Right renal pelvis (tissue), 4 donors: ENCODE measurements around the gene COL24A1. TPM values are rescaled to one million over a fixed set of nuclear protein-coding genes. Genes with fewer than 3 reads are reported as not detected.

ENCODE experiments used
- DNase-seq, 4 donors: peaks; one replicate each; pipeline ENCODE4 v3.0.0-alpha.2; 2013; ENCODE audit warnings: low read depth in 4 of 4, low spot score in 3 of 4, missing footprints in 1 of 4
- polyA plus RNA-seq, 4 donors: library from polyadenylated mRNA; unstranded; fragments of 120-200 nt; gene quantifications; one replicate each; pipeline ENCODE4 v1.2.1, GENCODE V29; 2013; ENCODE audit not compliant: insufficient read length in 4 of 4

COL24A1 gene
- polyA plus RNA-seq: 1 to 10 TPM; 1.8 to 2.2 (median 1.9) TPM

DNA sequence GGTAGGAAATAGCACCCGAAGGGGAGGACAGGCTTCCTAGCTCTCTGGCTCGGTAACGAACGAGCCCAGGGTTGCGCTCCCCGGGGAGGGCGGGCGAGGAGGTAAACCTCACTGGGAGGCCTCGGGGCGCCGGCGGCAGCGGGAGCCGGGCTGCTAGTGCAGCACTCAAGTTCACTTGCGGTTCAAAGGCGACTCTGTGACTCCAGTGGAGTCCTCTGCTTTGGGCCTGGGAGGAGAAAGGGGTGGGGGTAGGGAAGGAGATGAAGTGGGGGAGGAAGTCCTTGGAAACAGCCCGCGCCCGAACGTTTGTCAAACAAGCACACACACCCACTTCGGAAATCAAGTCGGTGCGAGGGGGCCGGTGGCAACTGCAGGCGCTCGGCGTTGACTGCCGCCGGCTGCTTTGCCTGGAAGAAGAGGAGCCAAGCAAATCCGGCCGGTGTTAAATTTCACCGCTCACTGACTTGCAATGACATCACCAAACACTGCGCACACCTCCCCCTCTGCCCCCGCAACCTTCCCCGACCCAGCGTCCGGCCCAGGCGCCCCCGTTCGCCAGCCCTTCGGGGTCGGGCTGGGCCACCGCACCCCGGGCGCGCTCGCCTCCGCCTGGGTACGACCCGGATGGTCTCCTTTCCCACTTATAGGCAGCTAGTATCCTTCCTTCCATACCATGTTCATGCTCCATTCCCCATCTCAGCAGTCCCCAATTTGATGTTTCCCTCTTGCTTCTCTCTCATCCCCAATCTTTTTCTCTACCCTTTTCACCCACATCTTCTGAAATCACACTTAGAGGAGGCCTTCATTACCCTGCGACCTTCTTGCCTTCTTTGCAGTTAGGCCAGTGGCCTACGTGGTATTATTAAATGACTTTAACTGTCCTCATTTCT lies at the start of gene COL24A1:
COL24A1 (minus strand) TSS at position 207 of the 890 bp plus-strand sequence. CDS start 376 bp downstream, outside the sequence.
- DNase-seq: peak; percentile 34 to 63 (median 56)

DNA sequence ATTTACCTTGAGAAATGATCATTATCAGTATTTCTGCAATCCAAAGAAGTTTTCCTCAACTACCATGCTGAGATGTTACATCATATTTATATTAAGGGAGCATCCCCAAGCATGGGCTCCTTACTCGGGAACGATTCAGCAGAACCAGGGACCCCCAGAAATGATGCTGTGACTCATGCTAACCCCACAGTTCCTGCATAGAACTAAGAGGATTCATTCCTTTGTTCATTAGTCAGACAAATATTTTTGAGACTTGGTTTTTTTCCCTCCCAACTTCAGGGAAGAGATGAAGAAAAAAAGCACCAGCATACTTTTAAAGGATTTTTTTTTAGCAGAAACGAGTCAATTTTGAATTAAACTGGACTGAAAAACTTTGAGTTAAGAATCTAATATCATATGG lies 49.2 kb upstream of the COL24A1 start:
- DNase-seq: no peak

DNA sequence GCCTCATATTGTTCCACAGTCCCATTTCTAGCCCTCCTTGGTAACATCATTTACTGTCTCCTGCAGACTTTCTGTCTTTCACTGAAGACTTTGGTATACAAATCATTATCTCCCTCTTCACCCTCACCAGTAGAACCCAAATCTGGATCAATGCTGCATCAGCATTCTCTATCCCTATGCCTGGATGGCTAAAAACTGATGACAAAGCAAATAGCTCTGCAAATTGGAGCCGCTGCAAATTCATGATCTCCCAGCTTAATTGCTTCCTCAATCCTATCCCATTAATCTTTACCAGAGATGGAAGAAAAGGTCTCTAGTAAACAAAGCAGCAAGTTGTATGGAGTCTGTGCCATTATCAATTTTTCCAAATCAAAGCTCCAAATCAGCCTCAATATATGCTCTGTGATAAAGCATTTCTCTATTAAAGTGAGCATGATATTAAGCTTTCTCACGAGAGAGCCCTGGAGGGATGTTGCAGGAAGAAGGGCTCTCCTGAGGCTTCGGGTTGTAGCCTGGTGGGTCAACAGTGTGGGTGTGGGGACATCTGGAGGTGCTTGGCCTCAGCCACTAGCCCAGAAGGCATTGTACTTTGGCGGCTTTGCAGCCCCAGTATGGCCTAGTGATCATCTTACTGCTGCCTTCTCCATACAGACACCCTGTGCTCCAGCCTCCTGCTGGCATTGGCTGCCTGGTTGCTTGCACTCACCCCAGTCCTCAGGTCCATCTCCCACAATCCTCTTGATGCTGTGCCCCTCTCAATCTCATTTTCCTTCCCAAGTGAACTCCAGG lies 46.2 kb upstream of the COL24A1 start:
- no peak for DNase-seq

DNA sequence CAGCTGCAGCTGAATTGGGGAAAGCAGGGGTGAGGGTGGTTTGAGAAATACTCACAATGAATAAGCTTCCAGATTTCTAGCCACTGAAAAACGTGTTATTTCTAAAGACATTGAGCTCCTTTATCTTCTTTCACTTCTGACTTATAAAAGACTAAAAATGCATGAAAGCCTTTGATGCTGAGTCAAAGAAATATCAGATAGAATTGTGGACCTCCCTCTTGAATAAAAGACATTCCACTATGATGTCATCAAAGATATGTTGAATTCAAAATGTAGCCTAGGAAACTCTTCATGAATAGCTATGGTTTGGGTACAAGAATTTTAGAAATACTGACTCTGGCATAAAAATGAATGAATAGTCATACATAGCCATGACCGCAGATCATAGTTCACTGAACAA lies 44.7 kb upstream of the COL24A1 start:
- DNase-seq: no peak

DNA sequence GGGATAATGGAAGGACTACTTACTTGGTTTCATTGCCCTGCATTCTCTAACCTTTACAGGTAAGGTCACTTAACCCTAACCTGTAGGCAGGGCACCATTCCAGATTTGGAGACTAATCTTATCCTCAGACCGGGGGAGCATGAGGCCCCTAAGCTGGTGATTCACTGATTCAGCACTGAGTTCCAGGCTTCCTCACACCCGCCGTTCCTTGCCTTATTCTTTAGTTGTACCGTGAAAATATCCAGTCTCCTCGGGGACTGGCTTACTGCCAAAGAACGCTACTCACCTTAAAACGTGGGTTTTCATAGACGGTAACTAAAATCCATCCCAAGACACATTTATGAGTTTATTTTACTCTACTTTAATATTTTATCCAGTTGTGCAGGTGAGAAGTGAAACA lies 44.3 kb upstream of the COL24A1 start:
- DNase-seq: no peak

DNA sequence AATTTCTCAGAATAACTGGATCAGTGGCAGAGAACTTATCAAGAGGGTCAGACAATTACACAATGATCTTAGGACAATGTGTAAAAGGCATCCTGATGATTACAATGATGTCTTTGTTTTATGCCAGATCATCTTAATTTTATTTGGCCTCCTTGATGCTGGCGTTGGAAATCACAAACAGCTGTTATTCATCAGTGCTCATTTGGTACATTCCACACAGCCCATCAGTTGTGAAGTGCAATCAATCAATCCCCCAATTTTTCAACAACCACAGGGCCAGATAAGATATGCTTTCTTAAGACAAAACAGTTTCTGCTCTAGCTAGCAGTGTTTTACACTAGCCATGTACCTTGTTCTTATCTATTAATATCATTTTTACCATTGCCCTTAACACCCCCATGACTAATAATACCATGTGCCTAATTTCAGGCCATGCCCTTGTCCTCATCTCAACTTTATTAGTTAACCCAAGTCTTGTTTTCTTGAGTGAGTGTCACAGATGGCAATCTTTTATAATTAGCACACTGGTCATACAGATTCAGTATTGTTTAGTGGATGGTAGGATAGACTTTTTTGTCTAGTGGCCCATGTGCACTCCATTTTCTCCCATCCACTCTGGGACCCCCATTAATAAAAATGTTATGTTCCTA lies 40.8 kb upstream of the COL24A1 start:
- DNase-seq: no peak

DNA sequence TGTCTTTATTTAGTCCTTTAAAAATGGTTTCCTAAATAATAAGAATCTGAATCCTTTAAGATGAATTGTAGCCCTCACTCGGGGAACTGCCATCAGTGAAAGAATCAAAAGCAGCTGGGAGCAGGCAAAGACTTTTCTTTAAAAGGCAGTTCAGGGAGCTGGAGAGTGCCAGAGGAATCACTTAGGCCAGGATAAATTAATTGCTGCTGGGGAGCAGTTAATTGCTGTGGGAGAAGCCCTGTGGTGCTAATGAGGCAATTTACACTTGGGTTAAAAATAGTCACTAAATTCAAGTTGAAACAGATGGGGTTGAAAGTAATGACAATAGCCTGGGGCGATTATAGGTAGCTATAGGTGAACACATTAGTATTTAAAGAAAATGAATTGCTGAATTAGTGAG lies 38.7 kb upstream of the COL24A1 start:
- no peak for DNase-seq

DNA sequence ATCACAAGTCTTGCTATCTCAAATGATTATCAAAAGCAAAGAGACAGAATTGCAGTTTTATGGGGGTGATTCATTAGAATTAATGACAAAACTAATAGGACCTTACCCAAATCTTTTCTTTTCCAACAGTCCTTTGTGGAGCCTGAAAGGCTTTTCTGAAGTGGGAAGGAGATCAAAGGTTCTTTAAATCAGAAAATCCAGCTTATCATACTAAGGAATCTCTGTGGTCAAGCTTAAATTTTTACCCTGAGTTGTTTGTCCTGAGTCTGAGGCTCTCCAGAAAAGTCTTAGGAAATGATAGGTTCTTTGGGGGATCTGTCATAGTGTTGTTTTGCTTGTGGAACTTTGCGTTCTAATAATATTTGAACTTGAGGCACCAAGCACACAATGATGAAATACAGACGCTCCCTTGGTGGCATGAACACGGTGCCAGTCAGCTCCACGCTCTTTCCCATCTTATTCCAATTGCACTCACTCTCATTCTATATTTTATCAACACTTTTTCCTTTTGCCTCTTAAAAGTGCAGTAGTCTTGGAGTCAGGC lies 38.0 kb upstream of the COL24A1 start:
- no peak for DNase-seq

DNA sequence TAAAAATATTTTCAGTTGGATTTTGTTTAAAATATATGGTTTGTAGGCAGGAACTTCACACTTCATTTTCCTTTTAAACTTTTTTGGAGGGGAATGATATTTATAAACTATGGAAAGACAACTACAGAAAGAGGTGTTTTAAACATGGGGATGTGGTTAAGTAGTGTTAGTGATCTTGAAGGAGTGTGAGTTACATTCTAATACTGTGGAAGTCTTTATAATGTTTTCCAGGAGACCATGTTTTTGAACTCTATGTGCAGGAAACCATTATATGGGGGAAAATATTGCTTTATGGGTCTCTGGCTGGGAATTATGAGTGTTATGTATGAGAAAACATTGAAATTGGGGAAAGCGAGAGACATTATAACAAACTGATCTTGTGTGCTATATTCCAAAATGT lies 35.8 kb upstream of the COL24A1 start:
- DNase-seq: no peak

DNA sequence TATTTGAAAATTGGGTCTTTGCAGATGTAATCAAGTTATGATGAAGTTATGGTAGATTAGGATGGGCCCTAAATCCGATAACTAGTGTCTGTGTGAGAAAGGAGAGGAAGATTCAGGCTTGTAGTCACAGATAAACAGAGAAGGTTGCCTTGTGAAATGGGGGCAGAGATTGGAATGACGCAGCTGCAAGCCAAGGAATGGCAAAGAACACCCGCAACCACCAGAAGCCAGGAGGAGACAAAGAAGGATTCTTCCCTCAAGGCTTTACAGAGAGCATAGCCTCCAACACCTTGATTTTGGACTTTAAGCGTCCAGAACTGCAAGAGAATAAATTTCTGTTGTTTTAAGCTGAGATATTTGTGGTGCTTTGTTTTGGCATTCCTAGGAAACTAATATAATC lies 35.4 kb upstream of the COL24A1 start:
- no peak for DNase-seq

DNA sequence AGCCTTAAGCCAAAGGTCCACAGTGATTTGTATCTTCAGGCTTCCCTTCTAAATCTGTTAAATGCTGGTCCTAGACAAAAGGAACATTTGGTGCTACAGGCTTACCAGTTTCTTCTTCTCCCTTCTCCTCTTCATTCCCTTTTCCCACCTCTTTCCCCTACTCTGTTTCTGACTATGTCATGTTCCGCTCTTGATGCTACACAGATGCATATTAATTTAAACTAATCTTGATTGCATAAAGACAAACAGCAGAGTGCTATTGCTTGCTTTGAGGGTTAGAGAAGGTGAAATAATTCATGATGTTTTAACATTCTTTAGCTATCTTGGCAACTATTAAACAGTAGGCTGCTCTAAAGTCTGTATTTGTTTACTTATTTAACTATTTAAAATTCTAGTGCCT lies 34.3 kb upstream of the COL24A1 start:
- DNase-seq: no peak

DNA sequence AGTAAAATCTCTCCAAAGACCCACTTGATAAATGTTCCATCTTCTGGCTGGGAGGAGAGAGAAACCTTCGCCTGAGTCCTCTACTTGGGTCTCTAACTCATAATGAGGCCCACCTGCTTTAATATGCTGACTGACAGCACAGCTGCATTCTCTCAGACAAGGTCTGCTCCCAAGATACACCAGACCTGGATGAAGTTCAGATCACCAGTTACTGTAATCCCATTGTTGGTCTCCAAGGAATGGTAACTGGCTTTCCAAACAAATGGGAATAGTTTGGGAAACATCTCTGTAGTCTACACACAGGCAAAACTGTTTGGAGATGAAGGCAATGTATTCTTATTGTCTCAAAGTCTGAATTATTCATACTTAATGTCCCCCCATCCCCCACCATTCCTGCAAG lies 27.9 kb upstream of the COL24A1 start:
- DNase-seq: no peak

DNA sequence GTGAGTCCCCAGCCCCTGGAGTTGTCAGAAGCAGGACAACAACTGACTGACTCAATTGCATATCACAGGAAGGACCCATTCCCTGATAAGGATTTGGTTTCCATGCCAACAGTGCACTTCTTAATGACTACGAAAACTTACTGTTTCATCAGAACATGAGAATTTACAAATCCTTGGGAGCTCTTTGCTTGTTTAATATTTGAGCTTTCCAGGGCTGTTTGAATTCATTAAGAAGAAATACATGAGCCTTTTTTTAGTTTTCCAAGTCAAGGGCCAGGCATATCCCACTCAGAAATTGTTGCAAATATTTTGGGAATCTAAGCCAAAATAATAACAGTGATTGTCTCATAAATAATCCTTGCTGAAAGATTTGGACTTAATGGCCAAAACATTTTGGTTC lies 27.2 kb upstream of the COL24A1 start:
- no peak for DNase-seq

DNA sequence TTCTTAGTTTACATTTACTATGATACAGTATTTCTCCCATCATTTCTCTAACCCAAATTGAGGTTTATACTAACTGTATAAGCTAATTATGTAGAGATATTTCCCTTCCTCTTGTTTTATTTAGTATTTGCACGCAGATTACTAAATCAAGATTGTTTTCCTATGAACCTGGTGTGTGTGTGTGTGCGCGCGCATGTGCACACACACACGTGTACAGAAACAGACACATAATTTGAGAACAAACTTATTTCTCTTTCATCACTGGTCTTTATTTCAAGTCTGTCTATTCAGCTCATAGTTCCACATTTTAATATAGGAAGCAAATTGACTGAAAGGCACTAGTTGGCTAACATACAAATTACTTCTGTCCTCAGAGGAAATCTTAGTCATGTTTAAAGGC lies 19.7 kb upstream of the COL24A1 start:
- no peak for DNase-seq

DNA sequence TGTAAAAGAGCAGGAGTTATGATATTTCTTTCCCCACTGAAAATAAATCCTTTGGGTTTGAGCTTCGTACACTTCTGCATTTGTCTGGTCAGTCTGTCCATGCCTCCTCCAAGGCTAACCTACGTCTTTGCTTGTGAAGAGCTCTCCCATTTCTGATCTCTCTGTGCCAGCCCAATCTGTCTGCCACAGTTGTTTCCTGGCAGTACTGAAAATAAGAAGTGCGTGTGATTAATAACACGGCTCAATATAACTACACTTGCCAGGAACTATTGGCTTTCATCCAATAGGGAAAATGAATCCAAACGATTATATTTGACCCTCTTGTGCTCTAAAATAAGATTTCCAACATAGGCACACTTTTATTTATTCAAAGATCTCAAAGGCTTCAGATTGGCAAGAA lies 19.2 kb upstream of the COL24A1 start:
- DNase-seq: no peak

DNA sequence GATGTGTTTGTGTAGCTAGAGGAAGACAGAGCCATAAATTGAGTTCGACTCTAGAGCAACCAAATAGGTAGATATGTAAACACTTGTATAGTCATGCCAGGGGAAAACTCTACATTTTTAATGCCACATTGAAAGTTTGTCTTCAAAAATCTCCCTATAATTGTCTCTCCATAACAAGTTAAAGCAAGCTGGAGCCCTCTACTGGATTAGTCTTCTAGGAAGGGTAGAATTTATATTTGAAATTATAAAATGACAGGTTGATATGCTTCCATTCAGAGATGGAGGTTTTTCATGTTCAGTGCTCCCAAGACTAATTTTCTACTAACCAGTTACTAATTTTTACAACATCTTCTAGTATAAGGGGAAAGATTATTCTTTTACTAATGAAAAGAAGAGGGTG lies 13.1 kb upstream of the COL24A1 start:
- DNase-seq: no peak

DNA sequence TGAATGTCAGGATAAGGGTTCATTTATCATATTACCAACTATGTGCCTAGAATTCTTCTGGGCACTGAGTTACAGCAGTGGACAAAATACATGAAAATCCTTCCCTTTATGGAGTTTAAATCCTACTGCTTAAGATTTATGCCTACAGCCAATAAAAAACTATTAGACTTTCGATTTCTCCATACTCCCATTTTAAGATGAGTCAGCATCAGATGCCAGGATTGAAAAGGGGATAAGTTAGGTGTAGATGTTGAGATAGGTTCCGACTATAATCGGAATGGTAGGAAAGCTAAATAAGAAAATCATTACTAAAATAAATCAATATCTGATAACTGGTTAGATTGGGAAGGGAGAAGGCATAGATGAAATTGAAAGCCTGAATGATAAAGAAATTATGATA lies 3.2 kb upstream of the COL24A1 start:
- no peak for DNase-seq

DNA sequence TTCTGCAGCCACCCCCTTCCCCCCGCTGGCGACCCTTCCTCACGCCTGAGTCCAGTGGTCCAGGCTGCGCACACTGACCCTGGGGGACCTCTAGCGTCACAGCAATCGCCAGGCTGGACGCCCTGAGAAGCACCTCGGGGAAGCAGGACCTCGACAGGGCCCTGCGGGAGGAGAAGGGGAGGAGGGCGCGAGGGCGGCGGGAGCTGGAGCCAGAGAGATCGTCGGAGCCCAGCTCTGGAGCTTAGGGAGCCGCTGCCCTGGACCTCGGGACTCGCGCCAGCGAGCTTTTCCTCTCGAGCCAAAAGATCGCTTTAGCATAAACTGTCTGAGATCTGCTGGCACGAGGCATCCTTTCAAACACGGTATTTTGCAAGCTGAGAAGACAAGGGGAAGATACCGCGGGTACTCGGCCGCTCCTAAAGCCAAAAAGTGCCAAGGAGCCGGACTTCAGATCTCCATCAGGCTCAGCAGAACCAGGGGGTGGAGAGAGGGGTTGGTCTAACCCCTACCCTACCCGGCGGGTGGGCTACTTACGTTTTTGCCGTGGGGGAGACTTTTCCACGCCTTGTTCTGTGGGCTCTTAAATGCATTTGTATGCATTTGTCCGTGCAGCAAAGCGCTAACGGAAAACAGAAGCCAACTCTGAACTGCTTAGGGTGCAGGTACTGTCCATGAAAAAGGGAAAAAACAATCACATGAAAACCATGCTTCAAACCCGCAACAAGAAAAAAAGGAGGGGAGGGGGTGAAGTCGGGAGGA lies 586 bp downstream of the COL24A1 start:
- peak in 2 of 4 donors; percentile 7 to 34 for DNase-seq

DNA sequence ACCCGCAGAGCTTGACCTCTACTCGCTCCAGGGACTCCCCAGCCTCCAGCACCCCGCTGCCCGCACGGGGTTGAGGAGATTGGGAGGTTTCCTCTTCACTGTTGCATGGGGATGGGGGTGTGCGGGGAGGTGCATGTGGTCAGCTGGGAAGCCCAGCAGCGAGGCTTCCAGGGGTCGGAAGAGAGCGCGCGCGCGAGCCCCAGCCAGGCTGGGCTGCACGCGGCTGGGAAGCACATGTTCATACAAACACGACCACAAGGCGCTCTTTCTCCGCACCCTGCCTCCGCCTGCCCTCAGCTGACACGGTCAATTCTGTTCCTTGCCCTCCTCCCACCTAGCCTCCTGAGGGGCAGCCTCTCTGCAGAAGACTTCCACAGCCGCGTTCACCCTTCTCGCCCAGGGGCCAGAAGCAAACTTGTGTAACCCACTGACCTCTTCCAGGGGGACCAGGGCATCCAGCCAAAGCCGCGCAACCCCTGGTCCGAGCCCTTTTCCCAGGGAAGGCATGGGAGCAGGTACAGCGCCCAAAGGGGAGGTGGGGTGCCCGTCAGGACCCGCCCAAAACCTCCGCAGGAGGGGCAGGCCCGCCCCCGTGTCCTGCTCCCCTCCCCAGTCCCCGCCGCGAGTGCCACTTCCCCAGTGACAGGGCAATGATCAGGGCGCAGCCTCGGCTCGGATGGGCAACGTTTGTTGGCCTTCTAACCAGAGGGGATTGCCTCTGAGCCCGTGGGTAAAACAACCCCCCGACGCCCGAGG lies 1.3 kb downstream of the COL24A1 start:
- peak in 3 of 4 donors; percentile 5 to 23 (median 17) for DNase-seq
